Transverse colon (tissue), 4 donors: ENCODE results near the gene WIPF3. TPM values are rescaled to one million over a fixed set of nuclear protein-coding genes. Genes with fewer than 3 reads are reported as not detected.

Experiments
- DNase-seq: peaks from one replicate; pipeline ENCODE4 v3.0.0-alpha.2; 2019
- H3K27ac ChIP-seq, 4 donors: fragments of 200-600 bp; sonication (generic); 2 replicates each; pipeline ENCODE4 v1.5.1; 2016 to 2018; ENCODE audit warnings: inconsistent platforms in 4 of 4
- H3K27me3 ChIP-seq: fragments of 200-600 bp; sonication (generic); 2 replicates; pipeline ENCODE4 v1.5.1; 2017; ENCODE audit warnings: inconsistent platforms
- H3K36me3 ChIP-seq, 4 donors: fragments of 200-600 bp; sonication (generic); 2 replicates each; pipeline ENCODE4 v1.5.1; 2017 to 2019; ENCODE audit warnings: inconsistent platforms in 4 of 4
- H3K4me1 ChIP-seq, 4 donors: fragments of 200-600 bp; sonication (generic); 2 replicates each; pipeline ENCODE4 v1.5.1; 2017 to 2020; ENCODE audit warnings: inconsistent platforms in 4 of 4
- H3K4me3 ChIP-seq, 4 donors: fragments of 200-600 bp; sonication (generic); 1 replicate in 1 of 4; 2 replicates in 3 of 4; pipeline versions ENCODE4 v1.5.1 to v1.6.1; 2017 to 2019; ENCODE audit warnings: inconsistent platforms in 4 of 4
- H3K9me3 ChIP-seq, 2 donors: fragments of 200-600 bp; sonication (generic); 2 replicates each; pipeline ENCODE4 v1.5.1; 2017 to 2019; ENCODE audit warnings: inconsistent platforms in 2 of 2
- CTCF ChIP-seq, 5 experiments: fragments of 200-600 bp in 3 of 5; fragments of 450-650 bp in 2 of 5; sonication (generic) in 3 of 5; IDR thresholded peaks; 1 replicate in 2 of 5; 2 replicates in 3 of 5; pipeline ENCODE4 v1.5.1; 2016 to 2017; ENCODE audit warnings: antibody characterized with exemption in 5 of 5, inconsistent platforms in 3 of 5, mild to moderate bottlenecking in 2 of 5, moderate library complexity in 1 of 5
- EP300 ChIP-seq: sonication (generic); formaldehyde crosslinking; IDR thresholded peaks from one replicate; pipeline ENCODE4 v1.6.1; 2017; ENCODE audit warnings: antibody characterized with exemption, low read depth
- POLR2A ChIP-seq: fragments of 450-650 bp; IDR thresholded peaks from one replicate; pipeline ENCODE4 v1.6.1; 2016; ENCODE audit warnings: antibody characterized with exemption, mild to moderate bottlenecking, moderate library complexity
- POLR2AphosphoS5 ChIP-seq, 3 donors: sonication (generic); formaldehyde crosslinking; IDR thresholded peaks; one replicate each; pipeline ENCODE4 v1.6.1; 2016; ENCODE audit warnings: antibody characterized with exemption in 3 of 3
- WGBS, 2 donors: methylation state at CpG; one replicate each; pipeline ENCODE4 v1.1.5; 2018; ENCODE audit warnings: low coverage in 1 of 2; 5-methylcytosine and 5-hydroxymethylcytosine counted together
- in situ Hi-C, 4 donors: fragments of 200-750 bp; cut with MboI; loops; one replicate each; pipeline versions ENCODE4 v1.15.0 to v1.15.1; 2017; ENCODE audit warnings: low sequenced_read_pairs in 3 of 4, low pct_ligation_motif_present in 1 of 4, low pct_unique_long_range_greater_than_20kb in 1 of 4
- intact Hi-C: fragments of 100-400 bp; cut with DNase I; formaldehyde crosslinking; loops from one replicate; pipeline ENCODE4 v1.15.1; 2023; ENCODE audit warnings: low total_unique reads
- total RNA-seq, 4 donors: library from RNA; depleted of rRNA; stranded (reverse); fragments of >200 nt; gene quantifications; one replicate each; pipeline ENCODE4 v1.1.0, GENCODE V29; 2016

WIPF3 gene
- total RNA-seq, 4 donors from 2014 or later: 0.41 to 3.7 TPM; not detected in 2

GRCh38 chr7:29853072-29853471 is 46.8 kb downstream of the WIPF3 start:
- Histone ChIP-seq H3K27ac (no peak overlapping the region), H3K36me3 (no peaks in the 10 kb centered on the region), H3K9me3 (no peaks in the 10 kb centered on the region), H3K27me3 (no peaks in the 10 kb centered on the region), H3K4me1 (no peaks in the 10 kb centered on the region), H3K4me3 (no peak overlapping the region)
- no peak for TF ChIP-seq POLR2A
- TF ChIP-seq POLR2AphosphoS5 (IDR thresholded peaks at IDR 0.05): no peak
- no peak for TF ChIP-seq CTCF (IDR thresholded peaks at IDR 0.05)
- no peak for TF ChIP-seq EP300
- in situ Hi-C loops (no loop called here), intact Hi-C loops (no loop called here)
- WGBS, 2 donors: 37 to 100% methylated on average over 1 to 2 of the region's 2 CpGs
- no peak for DNase-seq

GRCh38 chr7:29853789-29854188 is 47.5 kb downstream of the WIPF3 start:
- in situ Hi-C loops (no loop called here), intact Hi-C loops (no loop called here)
- DNase-seq: no peak
- H3K27me3 ChIP-seq: no peaks in the 10 kb centered on the region
- no peaks in the 10 kb centered on the region for H3K36me3 ChIP-seq
- no peaks in the 10 kb centered on the region for H3K4me1 ChIP-seq
- TF ChIP-seq POLR2AphosphoS5 (IDR thresholded peaks at IDR 0.05) (no peak), POLR2A (no peak), CTCF (IDR thresholded peaks at IDR 0.05) (no peak), EP300 (no peak)
- H3K9me3 ChIP-seq: no peaks in the 10 kb centered on the region
- 41 to 58% methylated on average over 5 to 9 of the region's 9 CpGs for WGBS, 2 donors
- no peak overlapping the region for H3K27ac ChIP-seq
- no peak overlapping the region for H3K4me3 ChIP-seq

GRCh38 chr7:29854257-29854938 is 48.1 kb downstream of the WIPF3 start:
- intact Hi-C loops: no loop called here
- Histone ChIP-seq H3K4me1 (no peaks in the 10 kb centered on the region), H3K36me3 (no peaks in the 10 kb centered on the region), H3K27me3 (no peaks in the 10 kb centered on the region), H3K27ac (no peak overlapping the region), H3K4me3 (no peak overlapping the region), H3K9me3 (no peaks in the 10 kb centered on the region)
- WGBS, 2 donors: 30 to 58% methylated on average over 7 to 8 of the region's 8 CpGs
- DNase-seq: no peak
- in situ Hi-C loops: no loop called here
- TF ChIP-seq CTCF (IDR thresholded peaks at IDR 0.05) (no peak), POLR2A (no peak), EP300 (no peak), POLR2AphosphoS5 (IDR thresholded peaks at IDR 0.05) (no peak)

- DNase-seq: no peak
- Histone ChIP-seq H3K27ac (no peak overlapping the region), H3K4me3 (no peak overlapping the region), H3K4me1 (no peaks in the 10 kb centered on the region), H3K27me3 (no peaks in the 10 kb centered on the region), H3K9me3 (no peaks in the 10 kb centered on the region), H3K36me3 (no peaks in the 10 kb centered on the region)
- intact Hi-C loops: no loop called here
- in situ Hi-C loops: no loop called here
- TF ChIP-seq POLR2A (no peak), EP300 (no peak), CTCF (IDR thresholded peaks at IDR 0.05) (no peak), POLR2AphosphoS5 (IDR thresholded peaks at IDR 0.05) (no peak)
Observed at GRCh38 chr7:29857654-29858053, 51.3 kb downstream of the WIPF3 start.
